HG03354 (cell line): Measurements from ENCODE around the gene OXCT2.
"Not testable (repeated sequence)": the region's sequence is repeated elsewhere in the genome, so short reads cannot be mapped to it uniquely, and the experiment has no call there.

Experiments
- ATAC-seq: cut with Tn5 transposase; IDR thresholded peaks from one replicate; pipeline ENCODE4 v1.9.1; 2021; ENCODE audit warnings: mild to moderate bottlenecking; ENCODE audit not compliant: unreplicated experiment, poor library complexity, severe bottlenecking

Gene OXCT2

GRCh38 chr1:39788426-39788757 is 17.2 kb upstream of the OXCT2 start:
- ATAC-seq, result peak; percentile 17

- not testable (repeated sequence) for ATAC-seq
Observed at GRCh38 chr1:39787964-39788363, 16.8 kb upstream of the OXCT2 start.

DNA sequence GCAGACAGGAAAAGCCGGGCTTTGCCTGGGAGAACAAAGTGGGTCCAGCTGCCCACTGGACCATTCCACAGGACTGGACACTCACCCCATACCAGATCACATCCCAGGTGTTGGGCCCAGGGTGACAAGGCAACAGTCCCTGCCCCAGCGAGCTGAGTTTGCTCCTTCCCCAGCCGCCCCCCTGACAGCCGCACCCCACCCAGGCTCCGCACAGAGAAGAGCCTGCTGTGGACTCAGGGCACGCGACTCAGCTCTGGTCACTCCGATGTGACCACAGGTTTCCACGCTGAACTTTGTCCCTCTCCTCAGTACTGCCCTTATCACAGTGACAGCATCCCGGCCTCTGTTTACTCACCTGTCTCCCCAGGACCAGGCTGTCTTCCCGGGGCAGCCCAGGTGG is 16.3 kb upstream of the OXCT2 start:
- ATAC-seq, result no peak

- ATAC-seq, result not testable (repeated sequence)
Observed at GRCh38 chr1:39787108-39787375, 15.9 kb upstream of the OXCT2 start.

DNA sequence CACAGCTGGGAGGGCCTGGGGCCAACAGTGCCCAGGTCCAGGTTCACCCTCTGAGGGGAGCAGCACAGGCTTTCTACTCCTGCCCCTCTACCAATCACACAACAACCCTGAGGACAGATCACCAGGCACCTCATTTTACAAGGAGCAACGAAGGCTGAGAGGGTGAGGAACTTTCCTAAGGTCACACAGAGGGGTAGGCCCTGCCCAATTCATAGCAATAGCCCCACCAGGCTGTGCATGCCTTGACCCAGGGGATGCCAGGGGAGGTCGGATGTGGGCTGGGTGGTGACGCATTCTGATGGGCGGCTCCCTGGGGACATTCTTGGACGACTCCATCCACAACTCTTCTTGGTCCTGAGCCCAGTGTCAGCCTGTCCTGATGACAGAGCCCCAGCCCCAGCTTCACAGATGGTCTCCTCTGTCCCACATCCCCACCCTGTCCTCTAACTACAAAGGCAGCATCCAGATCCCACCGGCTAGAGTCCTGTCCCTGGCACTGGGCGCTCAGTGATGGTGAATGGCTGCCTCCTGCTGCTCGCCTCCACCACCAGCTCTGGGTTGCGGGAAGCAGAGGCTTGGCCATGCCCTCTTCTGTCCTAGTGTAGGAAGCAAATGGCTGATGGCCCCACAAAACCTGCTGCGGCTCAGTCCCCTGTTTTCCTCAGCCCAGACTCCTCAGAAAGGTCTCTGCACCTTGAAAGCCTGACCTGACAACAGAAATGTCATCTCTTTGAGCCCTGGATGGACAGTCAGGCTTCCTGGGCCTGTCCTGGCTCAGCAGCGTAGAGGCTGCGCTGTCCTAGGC is 15.4 kb upstream of the OXCT2 start:
- ATAC-seq, result not testable (repeated sequence)

- ATAC-seq, result not testable (repeated sequence)
Observed at GRCh38 chr1:39782685-39783084, 11.5 kb upstream of the OXCT2 start.

DNA sequence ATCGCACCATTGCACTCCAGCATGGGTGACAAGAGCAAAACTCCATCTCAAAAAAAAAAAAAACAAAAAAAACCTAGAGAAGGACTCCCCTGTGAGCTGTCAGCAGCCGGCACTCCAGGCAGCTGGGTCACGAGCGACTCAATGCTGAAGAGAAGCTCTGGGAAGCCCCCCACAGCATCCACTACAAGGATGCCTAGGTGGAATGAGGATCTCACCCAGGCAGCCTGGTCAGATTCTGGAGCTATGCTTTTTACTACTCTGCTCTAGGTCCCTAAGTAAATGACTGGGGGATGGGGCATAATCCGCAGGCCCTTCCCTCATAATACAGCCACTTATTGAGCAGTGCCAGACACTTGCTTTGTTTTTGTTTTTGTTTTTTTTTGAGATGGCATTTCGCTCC is 11.0 kb upstream of the OXCT2 start:
- no peak for ATAC-seq

DNA sequence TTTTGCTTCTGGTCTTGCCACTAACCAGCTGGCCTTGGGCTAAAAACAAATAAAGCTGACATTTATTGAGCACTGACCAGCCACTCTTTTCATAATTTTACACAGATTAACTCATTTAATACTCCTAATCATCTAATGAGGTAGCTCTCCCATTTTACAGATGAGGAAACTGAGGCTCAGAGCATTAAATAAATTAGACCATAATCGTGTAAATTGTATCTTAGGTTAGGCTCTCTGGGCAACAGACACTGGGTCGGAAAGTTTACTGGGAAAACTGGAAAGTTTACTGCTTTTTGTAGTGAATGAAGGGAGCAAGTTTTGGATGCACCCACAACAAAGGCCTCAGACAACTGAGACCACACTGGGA is 10.2 kb upstream of the OXCT2 start:
- no peak for ATAC-seq

- ATAC-seq, result no peak
Observed at GRCh38 chr1:39779821-39780220, 8.7 kb upstream of the OXCT2 start.

DNA sequence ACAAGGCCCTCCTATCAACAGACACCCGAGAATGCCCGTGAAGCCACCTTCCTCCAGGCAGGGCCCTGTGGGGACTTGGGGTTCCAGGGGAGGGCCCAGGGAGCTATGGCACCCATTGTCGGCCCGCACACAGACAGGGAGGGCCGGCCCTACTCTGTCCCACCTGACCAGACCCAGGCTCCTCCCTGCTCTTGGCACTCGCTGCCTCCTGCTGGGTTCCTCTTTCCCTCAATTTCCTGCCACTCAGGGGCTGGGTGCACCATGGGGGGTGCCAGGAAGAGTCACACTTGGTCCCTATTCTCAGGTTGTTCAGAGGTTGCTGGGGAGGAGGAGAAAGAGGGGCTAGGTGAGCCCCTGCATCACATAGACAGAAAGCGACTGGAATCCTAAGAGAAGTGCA is 8.0 kb upstream of the OXCT2 start:
- ATAC-seq, result no peak

- ATAC-seq, result not testable (repeated sequence)
Observed at GRCh38 chr1:39778463-39779099, 7.4 kb upstream of the OXCT2 start.

DNA sequence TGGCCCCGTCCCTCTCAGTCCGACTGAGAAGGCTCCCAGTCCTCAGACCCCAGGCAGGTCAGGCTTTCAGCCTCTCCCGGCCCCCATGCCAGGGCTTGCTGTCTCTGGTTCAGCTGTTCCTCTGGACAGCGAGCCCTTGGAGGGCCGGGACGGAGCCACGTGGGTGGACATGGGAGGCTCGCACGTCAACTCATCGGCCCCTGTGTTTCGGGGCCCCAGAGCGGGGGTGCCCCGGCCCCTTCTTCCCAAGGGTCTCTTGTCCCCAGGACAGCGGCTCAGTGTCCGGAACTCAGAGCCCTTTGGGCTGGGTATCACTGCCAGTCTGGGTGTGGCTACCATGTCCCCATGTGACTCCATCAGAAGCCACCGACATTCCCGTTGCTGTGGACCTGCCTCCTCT is 6.7 kb upstream of the OXCT2 start:
- ATAC-seq, result not testable (repeated sequence)

- ATAC-seq, result no peak
Observed at GRCh38 chr1:39777306-39777705, 6.2 kb upstream of the OXCT2 start.

- ATAC-seq, result no peak
Observed at GRCh38 chr1:39776886-39777285, 5.7 kb upstream of the OXCT2 start.

DNA sequence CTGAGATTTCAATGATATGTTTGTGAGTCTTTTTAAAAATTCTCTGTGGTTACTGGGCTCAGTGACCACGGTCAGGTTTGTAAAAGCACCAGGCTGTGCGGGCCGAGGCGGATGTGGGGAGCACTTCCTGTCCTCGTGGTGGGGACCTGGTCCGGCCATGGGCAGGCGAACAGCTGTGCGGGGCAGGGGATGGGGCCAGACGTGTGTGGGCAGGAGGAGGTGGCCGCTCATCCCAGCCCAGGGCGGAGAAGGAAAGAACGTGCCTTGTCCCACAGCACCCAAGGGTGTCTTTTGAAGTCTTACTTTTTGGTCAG is 5.2 kb upstream of the OXCT2 start:
- ATAC-seq, result no peak

DNA sequence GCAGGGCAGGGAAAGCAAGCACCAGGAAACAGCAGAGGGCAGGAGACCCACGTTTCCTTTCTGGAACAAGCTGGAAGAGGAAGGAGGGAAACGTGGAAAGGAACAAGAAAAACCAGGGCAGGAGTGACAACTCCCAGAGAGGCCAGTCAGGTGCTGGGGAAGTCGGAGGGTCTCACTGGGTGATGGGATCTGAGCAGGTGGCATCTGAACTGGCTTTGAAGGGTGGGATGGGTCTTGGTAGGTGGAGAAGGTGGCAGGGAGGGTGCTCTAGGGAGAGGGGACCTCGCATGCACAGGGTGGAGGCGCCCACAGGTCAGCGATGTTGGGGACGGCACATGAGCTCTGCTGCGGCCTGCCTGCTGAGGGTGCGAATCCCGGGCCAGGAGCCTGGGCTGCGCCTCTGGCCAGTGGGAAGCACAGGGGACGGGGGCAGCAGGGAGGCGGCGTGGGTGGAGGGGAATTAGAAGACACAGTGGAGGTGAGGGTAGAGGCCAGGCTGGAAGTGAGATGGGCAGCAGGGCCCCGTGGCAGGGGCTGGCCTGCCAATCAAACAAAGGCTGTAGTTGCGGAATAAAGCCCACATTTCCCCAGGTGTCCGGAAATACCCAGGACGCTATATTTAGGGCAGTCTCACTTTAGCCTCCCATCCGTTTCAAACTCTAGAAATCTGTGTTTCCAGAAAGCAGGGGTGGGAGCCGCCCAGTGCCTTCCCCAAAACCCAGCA is 4.7 kb upstream of the OXCT2 start:
- not testable (repeated sequence) for ATAC-seq

DNA sequence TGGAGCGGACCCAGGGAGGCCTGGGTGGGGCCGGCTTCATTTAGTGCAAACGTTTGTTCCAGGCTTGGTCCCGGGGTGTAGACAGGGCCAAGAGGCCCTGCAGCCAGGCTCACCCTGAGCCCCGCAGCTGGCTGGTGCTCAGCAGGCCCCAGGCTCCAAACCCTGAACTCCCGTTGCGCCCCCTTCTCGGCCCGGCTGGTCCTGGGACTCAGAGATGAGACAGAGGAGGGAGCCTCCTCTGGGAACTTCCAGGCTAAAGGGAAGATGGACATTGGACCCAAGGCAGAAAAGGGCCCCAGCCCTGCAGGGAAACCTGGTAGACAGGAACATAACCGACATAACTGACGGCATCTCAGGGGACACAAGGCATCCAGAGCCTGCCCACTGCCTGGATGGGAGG is 4.0 kb upstream of the OXCT2 start:
- ATAC-seq, result not testable (repeated sequence)

- not testable (repeated sequence) for ATAC-seq
Observed at GRCh38 chr1:39773369-39773979, 2.3 kb upstream of the OXCT2 start.

GRCh38 chr1:39770100-39771021 is 787 bp downstream of the OXCT2 start:
- ATAC-seq, result peak; percentile 46

DNA sequence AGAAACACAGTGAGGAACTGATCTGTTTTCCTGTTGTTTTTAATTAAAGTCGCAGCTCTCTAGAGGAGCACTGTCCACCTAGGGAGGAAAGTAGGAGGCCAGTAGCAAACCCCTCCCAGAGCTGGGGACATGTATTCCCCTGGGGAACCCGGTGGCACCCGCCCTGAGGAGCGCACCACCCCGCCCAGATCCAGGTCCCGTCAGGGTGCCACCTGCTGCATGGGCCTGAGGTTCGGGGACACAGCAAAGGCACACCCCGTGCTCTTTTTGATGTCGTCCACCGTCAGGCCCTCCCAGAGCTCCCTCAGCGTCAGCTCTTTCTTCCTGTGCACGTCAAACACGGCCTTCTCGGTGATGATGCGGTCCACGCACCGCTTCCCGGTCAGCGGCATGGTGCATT is 1.6 kb downstream of the OXCT2 start:
- not testable (repeated sequence) for ATAC-seq
